HEK293T (cell line): ENCODE results near the gene TYSND1.

Source experiments
- BHLHE40 ChIP-seq: fragments of 450-650 bp; IDR thresholded peaks from 2 replicates; pipeline ENCODE4 v1.6.1; 2016; ENCODE audit warnings: mild to moderate bottlenecking, moderate library complexity, borderline replicate concordance
- FOXM1 ChIP-seq: fragments of 450-650 bp; IDR thresholded peaks from 2 replicates; pipeline ENCODE4 v1.6.1; 2017; ENCODE audit warnings: mild to moderate bottlenecking, borderline replicate concordance
- SP1 ChIP-seq: fragments of 450-650 bp; IDR thresholded peaks from 2 replicates; pipeline ENCODE4 v1.6.1; 2017

- TF ChIP-seq BHLHE40 (no peak), FOXM1 (no peak), SP1 (no peak)
Observed at GRCh38 chr10:70144372-70145110, 2.0 kb downstream of the TYSND1 start.
